ENCODE measurements around the gene LRP2. TPM values are rescaled to one million over a fixed set of nuclear protein-coding genes. Genes with fewer than 3 reads are reported as not detected.

Gene LRP2
- total and polyA plus RNA-seq, 2 of the 8 experiments (the other 6 are each of a cell fraction or from before 2014, with no cell fraction given) = 2.0 to 2.9 TPM

DNA sequence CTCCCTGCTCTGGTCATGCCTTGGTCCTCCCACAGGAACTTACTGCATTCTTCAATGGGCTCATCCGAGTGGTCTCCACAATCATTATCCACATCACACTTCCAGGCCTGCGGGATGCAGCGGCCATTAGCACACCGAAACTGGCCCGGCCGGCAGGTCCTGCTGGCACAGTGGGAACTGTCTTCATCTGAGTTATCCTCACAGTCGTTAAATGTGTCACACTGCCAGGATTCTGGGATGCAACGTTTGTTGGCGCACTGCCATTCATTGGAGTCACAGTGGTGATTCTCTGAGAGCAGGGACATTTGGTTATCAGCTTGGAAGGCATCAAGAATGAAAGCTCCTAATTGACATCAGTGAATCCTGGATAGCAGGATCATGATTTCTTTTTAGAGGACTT, 188.5 kb downstream of the LRP2 start (continued):
- TF ChIP-seq, protein P1, sequence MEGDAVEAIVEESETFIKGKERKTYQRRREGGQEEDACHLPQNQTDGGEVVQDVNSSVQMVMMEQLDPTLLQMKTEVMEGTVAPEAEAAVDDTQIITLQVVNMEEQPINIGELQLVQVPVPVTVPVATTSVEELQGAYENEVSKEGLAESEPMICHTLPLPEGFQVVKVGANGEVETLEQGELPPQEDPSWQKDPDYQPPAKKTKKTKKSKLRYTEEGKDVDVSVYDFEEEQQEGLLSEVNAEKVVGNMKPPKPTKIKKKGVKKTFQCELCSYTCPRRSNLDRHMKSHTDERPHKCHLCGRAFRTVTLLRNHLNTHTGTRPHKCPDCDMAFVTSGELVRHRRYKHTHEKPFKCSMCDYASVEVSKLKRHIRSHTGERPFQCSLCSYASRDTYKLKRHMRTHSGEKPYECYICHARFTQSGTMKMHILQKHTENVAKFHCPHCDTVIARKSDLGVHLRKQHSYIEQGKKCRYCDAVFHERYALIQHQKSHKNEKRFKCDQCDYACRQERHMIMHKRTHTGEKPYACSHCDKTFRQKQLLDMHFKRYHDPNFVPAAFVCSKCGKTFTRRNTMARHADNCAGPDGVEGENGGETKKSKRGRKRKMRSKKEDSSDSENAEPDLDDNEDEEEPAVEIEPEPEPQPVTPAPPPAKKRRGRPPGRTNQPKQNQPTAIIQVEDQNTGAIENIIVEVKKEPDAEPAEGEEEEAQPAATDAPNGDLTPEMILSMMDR (IDR thresholded peaks at IDR 0.05; ENCODE audit: control extremely low read depth in 1 of 3, insufficient read depth in 1 of 3, low read depth in 1 of 3, low read length in 3 of 3) = no peak

Data from H1 (cell line).